Upper lobe of left lung (tissue), 6 donors: ENCODE results near the gene PRTFDC1. TPM values are rescaled to one million over a fixed set of nuclear protein-coding genes. Genes with fewer than 3 reads are reported as not detected.

Source experiments
- ATAC-seq, 2 donors: fragments of 200-7000 bp; cut with Tn5 transposase; one replicate each; pipeline ENCODE4 v1.9.1; 2022; ENCODE audit warnings: mild to moderate bottlenecking in 2 of 2, moderate library complexity in 2 of 2; ENCODE audit not compliant: low FRiP score in 2 of 2
- DNase-seq, 2 donors: peaks; one replicate each; pipeline ENCODE4 v3.0.0-alpha.2; 2019 to 2020
- H3K27ac ChIP-seq, 4 donors: fragments of 200-600 bp; sonication (generic); one replicate each; pipeline ENCODE4 v1.5.1; 2016 to 2019
- H3K27me3 ChIP-seq, 4 donors: fragments of 200-600 bp; sonication (generic); one replicate each; pipeline ENCODE4 v1.5.1; 2017 to 2019
- H3K36me3 ChIP-seq, 4 donors: fragments of 200-600 bp; sonication (generic); one replicate each; pipeline ENCODE4 v1.5.1; 2016 to 2019
- H3K4me1 ChIP-seq, 4 donors: fragments of 200-600 bp; sonication (generic); one replicate each; pipeline ENCODE4 v1.5.1; 2018 to 2019
- H3K4me3 ChIP-seq, 4 donors: fragments of 200-600 bp; sonication (generic); one replicate each; pipeline ENCODE4 v1.5.1; 2017 to 2019; ENCODE audit warnings: mild to moderate bottlenecking in 2 of 4, moderate library complexity in 1 of 4
- H3K9me3 ChIP-seq, 4 donors: fragments of 200-600 bp; sonication (generic); one replicate each; pipeline ENCODE4 v1.5.1; 2018 to 2019
- EP300 ChIP-seq, 4 donors: sonication (generic); formaldehyde crosslinking; IDR thresholded peaks; one replicate each; pipeline ENCODE4 v1.5.1; 2017; ENCODE audit warnings: antibody characterized with exemption in 4 of 4, control low read depth in 2 of 4
- POLR2A ChIP-seq, 4 donors: fragments of 450-650 bp; IDR thresholded peaks; one replicate each; pipeline ENCODE4 v1.5.1; 2016 to 2017; ENCODE audit warnings: antibody characterized with exemption in 4 of 4, mild to moderate bottlenecking in 2 of 4
- POLR2AphosphoS5 ChIP-seq, 2 donors: sonication (generic); formaldehyde crosslinking; IDR thresholded peaks; one replicate each; pipeline ENCODE4 v1.5.1; 2017; ENCODE audit warnings: antibody characterized with exemption in 2 of 2
- WGBS, 2 donors: methylation state at CpG; one replicate each; pipeline ENCODE4 v1.1.5; 2017 to 2018; 5-methylcytosine and 5-hydroxymethylcytosine counted together
- total RNA-seq, 6 donors: library from RNA; depleted of rRNA in 4 of 6; stranded (reverse); fragments of >200 nt in 4 of 6; gene quantifications; one replicate each; pipeline versions ENCODE4 v1.1.0 to v1.2.1, GENCODE V29; 2016 to 2021
- TF ChIP-seq, protein P1 (sequence below), 6 experiments: fragments of 450-650 bp in 4 of 6; fragments of 200-600 bp in 2 of 6; sonication (generic) in 2 of 6; IDR thresholded peaks; one replicate each; pipeline ENCODE4 v1.5.1; 2016 to 2019; ENCODE audit warnings: antibody characterized with exemption in 6 of 6
- donor health status: DM: no; HTN: no; CAD: no; lungs with moderate emphysema.
- donor health status: DM: no; HTN: yes; CAD: no; lungs with severe emphysema.

PRTFDC1 gene
- total RNA-seq, 6 donors from 2014 or later: 0.91 to 3.9 (median 2.3) TPM

DNA sequence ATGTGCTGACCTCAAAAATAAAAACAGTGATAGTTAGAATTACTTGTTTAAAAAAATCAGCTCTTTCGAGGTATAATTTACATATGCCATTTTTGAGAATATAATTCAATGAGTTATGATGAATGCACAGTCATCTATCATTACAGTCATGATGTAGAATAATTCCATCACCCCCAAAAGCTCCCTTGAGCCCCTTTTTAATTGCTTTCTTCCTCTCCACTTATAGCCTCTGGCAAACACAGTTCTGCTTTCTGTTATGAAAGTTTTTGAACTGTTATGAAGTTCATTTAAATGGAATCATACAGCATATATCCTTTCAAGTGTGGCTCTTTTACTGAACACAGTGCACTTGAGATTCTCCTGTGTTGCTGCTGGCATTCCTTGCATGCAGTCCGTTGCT, 41.4 kb downstream of the PRTFDC1 start:
- H3K4me1 ChIP-seq: peaks cover 0 to 5% (median 0%) of the 10 kb centered on the region in 4 donors
- no peak for DNase-seq
- H3K27ac ChIP-seq: no peak overlapping the region
- H3K27me3 ChIP-seq: no peaks in the 10 kb centered on the region
- H3K36me3 ChIP-seq: no peaks in the 10 kb centered on the region
- no peak overlapping the region for H3K4me3 ChIP-seq
- TF ChIP-seq POLR2AphosphoS5 (IDR thresholded peaks at IDR 0.05) (no peak), EP300 (IDR thresholded peaks at IDR 0.05) (no peak), POLR2A (IDR thresholded peaks at IDR 0.05) (no peak)
- TF ChIP-seq, protein P1, sequence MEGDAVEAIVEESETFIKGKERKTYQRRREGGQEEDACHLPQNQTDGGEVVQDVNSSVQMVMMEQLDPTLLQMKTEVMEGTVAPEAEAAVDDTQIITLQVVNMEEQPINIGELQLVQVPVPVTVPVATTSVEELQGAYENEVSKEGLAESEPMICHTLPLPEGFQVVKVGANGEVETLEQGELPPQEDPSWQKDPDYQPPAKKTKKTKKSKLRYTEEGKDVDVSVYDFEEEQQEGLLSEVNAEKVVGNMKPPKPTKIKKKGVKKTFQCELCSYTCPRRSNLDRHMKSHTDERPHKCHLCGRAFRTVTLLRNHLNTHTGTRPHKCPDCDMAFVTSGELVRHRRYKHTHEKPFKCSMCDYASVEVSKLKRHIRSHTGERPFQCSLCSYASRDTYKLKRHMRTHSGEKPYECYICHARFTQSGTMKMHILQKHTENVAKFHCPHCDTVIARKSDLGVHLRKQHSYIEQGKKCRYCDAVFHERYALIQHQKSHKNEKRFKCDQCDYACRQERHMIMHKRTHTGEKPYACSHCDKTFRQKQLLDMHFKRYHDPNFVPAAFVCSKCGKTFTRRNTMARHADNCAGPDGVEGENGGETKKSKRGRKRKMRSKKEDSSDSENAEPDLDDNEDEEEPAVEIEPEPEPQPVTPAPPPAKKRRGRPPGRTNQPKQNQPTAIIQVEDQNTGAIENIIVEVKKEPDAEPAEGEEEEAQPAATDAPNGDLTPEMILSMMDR (IDR thresholded peaks at IDR 0.05): no peak
- H3K9me3 ChIP-seq: no peaks in the 10 kb centered on the region
- 75 to 82% methylated on average over 2 of the region's 2 CpGs for WGBS, 2 donors
- ATAC-seq: no peak

DNA sequence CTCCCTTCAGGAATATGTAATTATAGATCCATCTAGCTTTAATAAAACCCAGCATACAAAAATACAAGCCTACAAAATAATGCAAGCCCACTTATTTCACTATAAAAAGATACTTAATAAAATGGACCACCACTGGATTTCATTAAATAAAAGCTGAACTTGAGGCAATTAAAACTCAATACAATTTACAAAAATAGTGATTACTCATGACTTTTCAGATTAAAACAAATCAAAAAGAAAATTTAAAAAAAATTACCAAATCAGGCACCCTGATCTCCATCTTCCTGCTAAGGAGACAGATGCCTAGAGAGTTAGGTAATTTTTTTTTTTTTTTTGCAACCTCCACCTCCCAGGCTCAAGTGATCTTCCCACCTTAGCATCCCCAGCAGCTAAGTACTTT, 41.8 kb downstream of the PRTFDC1 start:
- no peak for TF ChIP-seq EP300 (IDR thresholded peaks at IDR 0.05)
- no peak for TF ChIP-seq POLR2A (IDR thresholded peaks at IDR 0.05)
- TF ChIP-seq POLR2AphosphoS5 (IDR thresholded peaks at IDR 0.05): no peak
- TF ChIP-seq, protein P1 (IDR thresholded peaks at IDR 0.05): no peak
- H3K27me3 ChIP-seq: no peaks in the 10 kb centered on the region
- peaks cover 0 to 5% (median 0%) of the 10 kb centered on the region in 4 donors for H3K4me1 ChIP-seq
- no peaks in the 10 kb centered on the region for H3K9me3 ChIP-seq
- DNase-seq (no peak), ATAC-seq (no peak)
- no peak overlapping the region for H3K27ac ChIP-seq
- no peak overlapping the region for H3K4me3 ChIP-seq
- H3K36me3 ChIP-seq: no peaks in the 10 kb centered on the region

DNA sequence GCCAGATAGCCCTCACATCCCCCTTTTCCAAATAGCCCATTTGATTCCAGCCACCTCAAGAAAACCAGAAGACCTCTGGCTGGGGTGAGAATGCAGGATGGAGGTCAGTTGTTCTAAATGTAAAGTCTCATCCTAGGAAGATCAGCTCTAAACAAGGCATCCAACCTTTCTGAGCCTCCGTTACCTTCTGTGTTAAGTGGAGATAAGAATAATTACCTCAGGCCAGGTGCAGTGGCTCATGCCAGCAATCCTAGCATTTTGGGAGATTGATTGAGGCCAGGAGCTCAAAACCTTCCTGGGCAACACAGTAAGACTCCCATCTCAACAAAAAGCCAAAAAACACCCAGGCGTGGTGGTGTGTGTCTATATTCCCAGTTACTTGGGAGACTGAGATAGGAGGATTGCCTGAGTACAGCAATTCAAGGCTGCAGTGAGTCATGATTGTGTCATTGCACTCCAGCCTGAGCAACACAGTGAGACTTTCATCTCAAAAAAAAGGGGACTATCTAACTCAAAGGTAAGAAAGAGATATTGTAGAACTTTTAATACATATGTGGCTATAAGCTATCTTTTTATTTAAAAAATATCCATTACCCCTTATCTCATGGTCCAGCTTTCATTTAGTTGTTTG, 43.5 kb downstream of the PRTFDC1 start:
- Histone ChIP-seq H3K27ac (no peak overlapping the region), H3K36me3 (no peaks in the 10 kb centered on the region), H3K4me3 (no peak overlapping the region), H3K4me1 (peaks cover 0 to 5% (median 0%) of the 10 kb centered on the region in 4 donors), H3K27me3 (no peaks in the 10 kb centered on the region), H3K9me3 (no peaks in the 10 kb centered on the region)
- ATAC-seq (peak in 1 of 2 donors; percentile 67), DNase-seq (no peak)
- no peak for TF ChIP-seq POLR2A (IDR thresholded peaks at IDR 0.05)
- TF ChIP-seq POLR2AphosphoS5 (IDR thresholded peaks at IDR 0.05): no peak
- TF ChIP-seq EP300 (IDR thresholded peaks at IDR 0.05): no peak
- TF ChIP-seq, protein P1 (IDR thresholded peaks at IDR 0.05): no peak
- 91 to 94% methylated on average over 2 of the region's 2 CpGs for WGBS, 2 donors

DNA sequence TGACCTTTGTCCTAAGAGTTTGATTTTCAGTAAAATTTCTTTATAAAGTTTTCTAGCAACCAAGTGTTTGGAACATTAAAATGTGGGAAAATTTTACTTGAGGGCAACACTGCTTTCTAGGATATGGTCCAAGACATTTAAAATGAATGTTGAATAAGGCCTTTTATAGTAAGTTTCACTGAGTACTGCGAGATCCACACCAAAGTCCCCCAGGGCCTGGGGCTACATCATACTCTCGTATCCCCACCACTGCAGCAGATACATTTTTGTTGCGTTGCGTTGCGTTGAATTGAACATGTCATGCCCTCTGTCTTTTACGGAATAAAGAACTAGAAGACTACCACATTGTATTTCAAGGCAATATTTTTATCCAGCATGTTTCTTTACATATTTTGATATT, 44.5 kb downstream of the PRTFDC1 start:
- Histone ChIP-seq H3K9me3 (no peaks in the 10 kb centered on the region), H3K27ac (no peak overlapping the region), H3K36me3 (no peaks in the 10 kb centered on the region), H3K27me3 (no peaks in the 10 kb centered on the region), H3K4me3 (no peak overlapping the region), H3K4me1 (peaks cover 0 to 5% (median 0%) of the 10 kb centered on the region in 4 donors)
- DNase-seq (no peak), ATAC-seq (no peak)
- TF ChIP-seq POLR2A (IDR thresholded peaks at IDR 0.05): no peak
- TF ChIP-seq POLR2AphosphoS5 (IDR thresholded peaks at IDR 0.05): no peak
- TF ChIP-seq, protein P1 (IDR thresholded peaks at IDR 0.05): no peak
- 96 to 98% methylated on average over 6 of the region's 6 CpGs for WGBS, 2 donors

DNA sequence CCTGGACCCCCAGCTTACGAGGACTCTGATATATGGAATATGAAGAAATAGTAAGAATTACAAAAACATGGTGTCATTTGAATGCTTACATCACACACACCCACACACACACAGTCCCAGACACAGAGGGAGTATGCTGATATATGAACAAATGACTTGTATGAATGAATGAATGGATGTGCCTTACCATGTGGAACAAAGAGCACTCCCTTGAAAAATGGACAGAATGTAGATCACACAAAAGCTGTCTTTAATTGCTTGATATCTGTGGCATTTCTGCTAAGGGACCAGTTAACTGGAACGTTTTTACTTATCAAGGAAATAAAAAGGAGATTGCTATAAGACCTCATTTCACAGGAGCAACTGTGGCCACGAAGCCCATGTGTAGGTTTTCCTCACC, 46.0 kb downstream of the PRTFDC1 start:
- ATAC-seq: no peak
- Histone ChIP-seq H3K27ac (no peak overlapping the region), H3K4me3 (no peak overlapping the region), H3K27me3 (no peaks in the 10 kb centered on the region), H3K36me3 (no peaks in the 10 kb centered on the region), H3K4me1 (peaks cover 5 to 11% (median 9%) of the 10 kb centered on the region in 4 donors), H3K9me3 (no peaks in the 10 kb centered on the region)
- no peak for DNase-seq
- WGBS, 2 donors: 86 to 97% methylated on average over 3 of the region's 3 CpGs
- TF ChIP-seq EP300 (IDR thresholded peaks at IDR 0.05) (no peak), POLR2AphosphoS5 (IDR thresholded peaks at IDR 0.05) (no peak), POLR2A (IDR thresholded peaks at IDR 0.05) (no peak)
- TF ChIP-seq, protein P1 (IDR thresholded peaks at IDR 0.05): no peak
